NCI-H510A treated with DMSO at 0.1 percent for 48 hours (cell line): Measurements from ENCODE around the gene CIZ1.
A peak's percentile ranks its signal among the peaks of the same experiment; 100 is the strongest.

Experiments
- DNase-seq: peaks from one replicate; lab custom pipeline; 2025; lab: John Stamatoyannopoulos, UW

CIZ1 gene

DNA sequence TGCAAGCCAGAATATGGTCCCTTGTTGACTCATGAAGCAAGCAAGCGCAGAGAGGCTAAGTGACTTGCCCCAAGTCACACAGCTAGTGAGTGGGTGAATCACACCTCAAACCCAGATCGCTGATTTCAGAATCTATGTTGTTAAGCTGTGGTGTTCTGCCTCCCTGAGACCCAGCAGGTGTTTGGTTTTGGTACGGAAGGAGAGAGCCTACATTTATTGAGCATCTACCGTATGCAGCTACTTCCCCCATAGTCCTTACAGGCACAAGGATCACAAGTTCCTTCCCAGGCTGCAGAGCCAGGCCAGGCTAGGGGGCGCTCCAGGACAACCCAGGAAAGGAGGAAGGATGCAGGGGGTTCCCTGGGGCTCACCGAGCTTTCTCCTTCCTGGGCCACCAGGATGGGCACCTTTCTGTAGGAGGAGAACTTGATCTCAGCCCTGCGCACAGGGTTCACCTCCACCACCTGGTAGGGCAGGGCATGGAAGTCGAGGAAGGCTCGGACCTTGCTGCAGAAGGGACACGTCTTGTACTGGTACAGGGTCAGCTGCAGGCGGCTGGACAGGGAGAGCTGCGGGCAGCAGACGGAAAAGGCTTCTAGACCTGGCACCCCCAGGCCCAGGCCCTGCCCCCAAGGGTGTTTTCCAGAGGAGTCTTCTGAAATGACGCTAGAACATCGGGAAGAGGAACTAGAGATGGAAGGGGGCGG is 66.3 kb downstream of the CIZ1 start:
- no peak for DNase-seq

DNA sequence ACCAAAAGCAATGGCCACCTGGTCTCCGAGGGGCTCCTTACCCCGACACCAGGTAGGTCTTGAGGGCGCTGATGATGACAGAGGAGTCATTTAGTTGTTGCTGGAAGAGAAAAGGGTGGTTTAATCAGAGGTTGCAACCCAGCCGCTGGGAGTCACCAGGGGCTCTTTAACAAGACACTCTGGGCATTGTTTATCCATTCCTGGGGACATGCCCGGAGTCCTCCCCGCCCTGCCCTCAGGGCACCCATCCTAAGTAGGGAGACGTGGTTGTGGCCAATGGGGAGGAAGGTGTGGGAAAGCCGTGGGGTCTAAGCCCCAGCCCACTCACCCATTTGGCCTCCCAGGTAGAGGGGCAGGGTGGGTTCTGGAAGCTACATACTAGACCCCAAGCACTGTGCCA is 66.9 kb downstream of the CIZ1 start:
- DNase-seq: no peak

DNA sequence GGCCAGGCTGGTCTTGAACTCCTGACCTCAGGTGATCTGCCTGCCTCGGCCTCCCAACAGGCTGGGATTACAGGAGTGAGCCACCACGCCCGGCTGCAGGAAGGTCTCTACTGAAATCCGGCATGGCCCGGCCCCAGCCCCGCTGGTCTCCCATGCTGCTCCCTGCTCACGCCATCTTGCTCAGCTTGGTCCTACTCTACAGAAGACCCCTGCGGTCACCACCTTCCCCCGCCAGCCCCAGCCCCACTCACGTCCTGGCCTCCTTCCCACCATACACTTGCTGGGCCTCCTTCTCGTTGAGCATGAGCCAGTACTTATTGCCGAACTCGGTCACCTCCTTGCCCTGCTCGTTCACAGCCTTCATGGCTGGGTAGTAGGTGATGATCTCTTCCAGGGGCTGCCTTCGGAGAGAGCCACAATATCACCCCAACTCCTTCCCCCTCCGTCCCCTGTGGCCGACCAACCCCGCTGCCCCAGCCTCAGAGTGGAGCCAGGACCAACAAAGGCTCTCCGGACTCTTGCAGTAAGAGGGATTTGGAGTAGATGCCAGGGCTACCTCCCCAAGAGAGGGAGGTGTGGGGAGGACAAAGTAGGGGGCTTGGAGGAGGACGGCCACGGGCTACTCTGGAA is 67.8 kb downstream of the CIZ1 start:
- no peak for DNase-seq

DNA sequence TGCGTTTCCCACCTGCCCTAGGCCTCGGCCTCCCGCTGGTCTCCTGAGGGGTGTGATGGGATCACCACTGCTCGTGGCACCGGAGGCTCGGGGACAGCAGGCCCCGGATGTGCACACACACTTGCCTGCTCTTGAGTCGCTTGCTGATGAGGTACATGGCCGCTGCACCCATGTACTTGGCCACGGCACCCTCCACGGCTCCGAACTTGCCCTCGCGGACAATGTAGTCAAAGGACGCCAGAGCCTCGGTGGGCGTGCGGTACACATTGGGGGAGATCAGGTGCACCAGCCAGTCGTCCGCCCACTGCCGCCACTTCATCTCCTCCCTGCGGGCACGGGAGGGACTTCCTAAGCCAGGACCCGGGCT is 68.6 kb downstream of the CIZ1 start:
- DNase-seq: no peak

DNA sequence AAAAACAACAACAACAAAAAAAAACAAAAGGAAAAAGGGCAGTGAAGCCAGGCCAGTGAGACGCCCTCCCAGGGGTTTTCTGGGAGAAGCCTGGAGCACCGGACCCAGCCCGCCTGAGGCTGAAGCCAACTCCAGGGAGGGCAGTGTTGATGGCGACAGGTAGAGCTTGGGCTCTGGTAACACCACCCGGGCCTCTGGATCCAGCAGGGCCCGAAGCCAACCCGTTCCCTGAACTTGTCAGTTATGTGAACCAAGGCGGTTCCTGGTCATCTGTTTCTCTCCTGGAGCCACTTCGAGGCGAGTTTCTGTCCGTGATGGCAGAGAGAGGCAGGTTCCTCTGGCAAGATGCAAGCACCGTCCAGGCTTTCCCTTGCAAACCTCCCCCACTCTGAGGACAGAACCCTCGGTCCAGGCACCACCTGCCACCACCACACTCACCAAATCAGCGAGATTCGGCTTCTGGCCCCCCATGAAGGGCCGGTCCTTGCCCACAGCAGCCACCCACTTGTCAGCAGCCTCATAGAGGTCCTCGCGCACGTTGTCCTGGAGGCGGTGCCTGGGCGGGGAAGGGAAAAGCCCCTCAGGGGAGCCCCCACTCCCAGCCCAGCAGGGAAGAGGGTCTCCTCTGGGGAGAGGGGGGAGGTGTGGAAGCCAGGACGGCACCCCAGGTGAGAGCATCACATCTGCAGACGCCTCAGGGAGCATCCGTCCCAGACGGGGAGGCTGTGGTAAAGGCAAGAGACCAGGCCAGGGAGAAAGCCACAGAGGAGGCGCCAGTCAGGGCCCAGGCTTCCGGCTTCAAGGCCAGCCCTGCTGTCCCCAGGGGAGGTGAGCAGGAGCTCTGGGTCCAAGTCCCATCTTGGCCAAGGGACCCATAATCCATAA is 69.2 kb downstream of the CIZ1 start:
- DNase-seq: no peak

DNA sequence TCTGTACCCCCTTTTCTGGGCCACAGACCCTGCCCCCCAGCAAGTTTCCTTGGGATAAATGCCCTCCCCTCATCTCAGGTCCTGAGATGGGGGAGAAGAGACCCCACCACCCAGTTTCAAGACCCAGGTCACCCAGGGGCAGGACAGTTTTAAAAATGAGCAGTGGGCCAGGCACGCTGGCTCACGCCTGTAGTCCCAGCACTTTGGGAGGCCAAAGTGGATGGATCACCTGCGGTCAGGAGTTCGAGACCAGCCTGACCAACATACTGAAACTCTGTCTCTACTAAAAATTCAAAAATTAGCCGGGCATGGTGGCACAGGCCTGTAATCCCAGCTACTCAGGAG is 69.9 kb downstream of the CIZ1 start:
- DNase-seq: no peak

DNA sequence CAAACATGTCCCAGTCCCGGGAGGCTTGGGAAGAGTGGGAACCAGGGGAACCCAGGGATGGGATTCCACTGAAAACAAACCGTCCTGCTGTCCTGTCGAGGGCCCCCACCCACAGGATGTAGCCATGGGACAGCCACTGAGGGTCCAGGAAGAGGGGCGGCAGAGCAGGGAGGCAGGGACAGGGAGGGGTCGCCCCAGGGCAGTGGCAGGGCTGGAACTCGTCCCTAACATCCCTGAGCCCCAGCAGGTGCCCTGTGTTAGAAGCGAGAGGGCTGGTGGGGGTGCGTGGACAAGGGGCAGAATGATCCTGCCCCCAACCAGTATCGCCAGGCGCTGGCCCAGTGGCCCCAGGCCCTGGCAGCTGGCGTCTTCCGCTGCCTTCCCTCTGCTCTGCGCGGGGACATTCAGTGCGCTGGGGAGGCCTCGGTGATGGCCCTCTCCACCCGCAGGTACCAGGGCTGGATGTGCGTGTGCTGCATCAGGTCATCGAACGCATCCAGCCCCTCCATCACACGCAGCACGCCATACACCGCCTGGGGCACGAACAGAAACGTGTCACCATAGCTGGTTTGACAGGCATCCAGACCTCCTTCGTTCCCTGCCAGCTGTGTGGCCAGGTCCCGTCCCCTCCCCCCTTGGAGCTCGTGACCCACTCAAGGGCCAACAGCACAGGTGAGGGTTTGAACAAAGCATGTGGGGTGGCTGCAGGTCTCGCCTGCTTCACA is 70.5 kb downstream of the CIZ1 start:
- DNase-seq: no peak

DNA sequence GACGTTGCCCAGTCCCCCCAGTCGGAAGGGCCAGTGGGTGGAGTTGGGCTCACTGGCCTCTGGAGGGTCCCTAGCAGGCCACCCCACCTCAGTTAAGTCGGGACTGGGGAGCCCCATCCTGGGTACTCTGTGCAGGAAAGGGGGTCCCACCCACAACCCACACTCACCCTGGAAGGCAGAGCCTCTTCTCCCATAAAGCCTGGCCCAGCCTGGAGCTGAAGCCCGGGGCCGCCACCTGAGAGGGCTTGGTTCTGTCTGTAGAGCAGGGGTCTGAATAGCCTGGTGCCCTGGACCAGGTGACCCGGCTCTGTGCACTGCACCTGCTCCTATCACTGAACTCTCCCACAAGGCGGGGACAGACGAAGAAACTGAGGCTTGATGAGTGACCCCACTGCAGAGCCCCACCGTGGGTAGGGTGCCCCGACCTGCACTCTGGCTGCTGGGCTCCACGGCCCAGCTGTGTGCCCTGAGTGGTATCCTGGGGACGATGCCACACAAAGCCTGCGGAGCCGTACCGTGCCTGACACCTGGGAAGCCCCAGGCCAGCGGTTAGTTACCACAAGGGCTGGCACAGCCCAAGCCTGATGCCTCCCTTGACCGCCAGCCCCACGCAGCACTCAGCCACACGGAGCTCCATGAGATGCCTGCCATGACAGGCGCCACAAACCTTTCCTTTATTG is 71.2 kb downstream of the CIZ1 start:
- DNase-seq: no peak

DNA sequence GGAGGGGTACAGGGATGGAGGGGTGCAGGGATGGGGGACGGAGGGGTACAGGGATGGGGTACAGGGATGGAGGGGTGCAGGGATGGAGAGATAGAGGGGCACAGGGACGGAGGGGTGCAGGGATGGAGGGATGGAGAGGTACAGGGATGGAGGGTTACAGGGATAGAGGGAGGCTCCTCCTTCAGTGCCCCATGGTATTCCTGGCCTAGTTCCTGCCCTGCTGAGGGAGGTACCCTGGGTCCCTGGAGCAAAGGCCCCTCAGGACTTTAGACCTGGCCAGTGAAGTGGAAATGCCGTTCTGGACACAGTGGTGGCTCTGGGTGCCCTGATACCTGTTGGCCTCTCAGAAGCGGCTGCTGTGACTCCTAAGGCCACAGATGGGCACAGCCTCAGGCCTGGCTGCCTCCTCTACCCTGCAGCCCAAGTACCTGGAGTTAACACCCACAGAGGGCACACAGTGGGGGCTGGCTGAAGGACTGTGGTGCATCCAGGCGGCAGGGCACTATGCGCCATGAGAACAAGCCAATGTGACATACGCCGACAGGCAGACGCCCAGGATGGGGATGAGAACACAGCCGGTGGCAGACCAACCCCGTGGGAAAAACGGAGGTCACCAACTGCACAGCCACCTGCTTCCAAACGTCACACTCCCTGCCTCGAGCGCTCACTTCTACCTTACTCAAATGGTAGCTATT is 72.3 kb downstream of the CIZ1 start:
- no peak for DNase-seq

DNA sequence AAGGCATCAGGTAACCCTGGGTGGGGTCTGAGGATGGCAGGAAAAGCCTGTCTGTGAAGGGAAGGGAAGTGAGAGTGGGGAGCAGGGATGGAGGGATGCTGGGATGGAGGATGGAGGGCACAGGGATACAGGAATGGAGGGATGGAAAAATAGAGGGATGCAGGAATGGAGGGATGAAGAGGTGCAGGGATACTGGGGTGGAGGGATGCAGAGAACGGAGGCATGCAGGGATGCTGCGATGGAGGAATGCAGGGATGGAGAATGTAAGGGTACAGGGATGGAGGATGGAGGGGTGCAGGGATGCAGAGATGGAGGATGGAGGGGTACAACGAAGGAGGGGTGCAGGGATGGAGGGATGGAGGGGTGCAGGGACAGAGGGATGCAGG is 72.9 kb downstream of the CIZ1 start:
- DNase-seq: no peak

DNA sequence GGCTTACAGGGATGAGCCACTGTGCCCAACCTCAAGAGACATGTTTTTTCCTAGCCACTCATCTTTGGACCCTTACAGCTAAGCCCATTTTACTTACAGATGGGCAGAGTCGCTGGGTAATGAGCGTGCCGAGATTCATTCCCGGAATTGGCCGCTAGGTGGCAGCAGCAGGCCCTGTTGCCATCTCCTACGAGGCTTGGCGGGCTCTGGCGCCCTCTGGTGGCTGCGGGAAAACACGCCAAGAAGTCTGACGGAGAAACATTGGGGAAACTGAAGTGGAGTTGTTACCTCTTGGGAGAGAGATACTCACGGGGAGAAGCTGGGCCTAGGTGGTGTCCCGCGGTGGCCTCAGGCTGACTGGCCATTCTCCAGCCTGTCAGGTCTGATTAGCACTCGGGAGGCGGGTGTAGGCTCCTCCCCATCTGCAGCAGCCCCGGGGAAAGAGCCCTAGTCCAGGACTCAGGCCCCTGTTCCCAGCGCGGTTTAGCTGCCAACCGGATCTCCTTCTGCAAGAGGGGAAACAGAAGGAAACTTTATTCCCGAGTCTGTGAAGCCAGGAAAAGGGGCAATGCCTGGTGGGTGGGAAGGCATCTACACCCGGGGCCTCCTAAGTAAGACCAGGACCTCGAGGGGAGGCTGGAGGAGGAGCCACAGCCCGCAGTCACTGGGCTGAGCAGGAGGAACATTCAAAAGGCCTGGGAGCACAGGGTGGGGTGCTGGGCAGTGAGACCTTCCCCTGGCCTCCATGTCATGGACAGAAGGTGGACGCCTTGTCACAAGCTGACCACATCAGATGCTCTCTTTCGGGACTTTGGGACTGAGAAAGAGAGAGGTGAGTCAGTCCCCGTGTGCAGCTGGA is 73.5 kb downstream of the CIZ1 start:
- DNase-seq: peak; percentile 86

DNA sequence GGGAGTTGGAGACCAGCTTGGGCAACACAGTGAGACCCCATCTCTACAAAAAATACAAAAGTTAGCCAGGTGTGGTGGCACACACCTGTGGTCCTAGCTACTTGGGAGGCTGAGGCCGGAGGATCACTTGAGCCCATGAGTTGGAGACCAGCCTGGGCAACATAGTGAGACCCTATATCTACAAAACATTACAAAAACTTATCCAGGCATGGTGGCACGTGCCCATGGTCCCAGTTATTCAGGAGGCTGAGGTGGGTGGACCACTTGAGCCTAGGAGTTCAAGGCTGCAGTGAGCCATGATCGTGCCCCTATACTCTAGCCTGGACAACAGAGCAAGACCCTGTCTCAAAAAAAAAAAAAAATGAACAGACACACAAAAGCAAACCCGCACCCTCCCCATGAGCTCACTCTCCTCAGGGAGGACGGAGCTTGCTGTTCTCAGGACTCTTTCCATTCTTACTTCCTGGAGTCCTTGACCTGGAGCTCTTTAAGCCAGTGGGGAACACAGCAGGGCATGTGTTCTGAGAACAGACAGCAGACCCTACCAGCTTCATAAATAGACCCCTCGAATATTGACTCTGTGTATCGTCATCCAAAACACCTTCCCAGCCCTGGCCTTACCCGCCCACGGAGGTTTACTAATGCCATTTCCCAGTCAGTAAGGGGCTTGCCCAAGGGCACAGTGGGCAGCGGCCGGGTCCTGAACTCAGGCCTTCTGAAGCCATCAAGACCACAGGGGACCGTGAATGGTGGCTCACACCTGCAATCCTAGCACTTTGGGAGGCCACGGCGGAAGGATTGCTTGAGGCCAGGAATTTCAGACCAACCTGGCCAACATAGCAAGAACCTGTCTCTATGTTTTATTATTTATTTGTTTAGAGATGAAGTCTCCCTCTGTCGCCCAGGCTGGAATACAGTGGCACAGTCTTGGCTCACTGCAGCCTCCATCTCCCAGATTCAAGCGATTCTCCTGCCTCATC is 75.0 kb downstream of the CIZ1 start:
- no peak for DNase-seq
